ENCODE measurements around the gene CR1L.
"Not testable (repeated sequence)": the region's sequence is repeated elsewhere in the genome, so short reads cannot be mapped to it uniquely, and the experiment has no call there.

The CR1L gene

DNA sequence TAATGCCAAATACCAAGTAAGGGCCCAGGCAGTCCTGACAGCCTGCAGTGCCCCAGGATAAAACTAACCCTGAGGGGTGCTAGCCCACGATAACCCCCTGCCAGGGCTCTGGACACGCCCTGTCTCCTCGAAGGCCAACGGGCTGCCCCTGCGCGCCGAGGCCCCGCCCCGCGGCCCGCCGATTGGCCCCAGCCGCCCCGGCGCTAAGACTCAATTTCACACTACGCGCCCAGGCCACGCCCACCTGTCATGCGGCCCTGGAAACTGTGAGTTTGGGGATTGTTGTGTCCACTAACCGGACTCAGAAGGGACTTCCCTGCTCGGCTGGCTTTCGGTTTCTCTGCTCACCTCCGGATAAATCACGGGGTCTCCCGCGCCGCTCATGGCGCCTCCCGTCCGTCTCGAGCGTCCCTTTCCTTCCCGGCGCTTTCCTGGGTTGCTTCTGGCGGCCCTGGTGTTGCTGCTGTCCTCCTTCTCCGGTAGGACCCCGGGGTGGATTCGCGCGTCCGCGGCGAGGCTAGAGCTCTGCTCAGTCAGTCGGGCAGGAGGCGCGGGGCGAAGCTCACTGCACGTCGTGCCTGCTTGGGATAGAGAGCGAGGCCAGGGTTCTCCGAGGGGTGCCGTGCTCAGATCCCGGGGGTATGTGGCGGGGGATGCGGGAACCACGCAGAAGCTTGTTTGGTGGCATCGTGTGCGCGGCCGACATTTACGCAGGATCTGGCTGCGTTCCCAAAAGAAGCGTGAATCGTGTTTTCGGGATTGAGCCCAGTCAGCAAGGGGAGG lies at the start of gene CR1L:
Gene CR1L (plus strand): TSS at position 282 of the 783 bp plus-strand sequence. CDS start 101 bp downstream, at position 383.
- DNase-seq (ENCODE audit: low read depth), result peak; percentile 18

DNA sequence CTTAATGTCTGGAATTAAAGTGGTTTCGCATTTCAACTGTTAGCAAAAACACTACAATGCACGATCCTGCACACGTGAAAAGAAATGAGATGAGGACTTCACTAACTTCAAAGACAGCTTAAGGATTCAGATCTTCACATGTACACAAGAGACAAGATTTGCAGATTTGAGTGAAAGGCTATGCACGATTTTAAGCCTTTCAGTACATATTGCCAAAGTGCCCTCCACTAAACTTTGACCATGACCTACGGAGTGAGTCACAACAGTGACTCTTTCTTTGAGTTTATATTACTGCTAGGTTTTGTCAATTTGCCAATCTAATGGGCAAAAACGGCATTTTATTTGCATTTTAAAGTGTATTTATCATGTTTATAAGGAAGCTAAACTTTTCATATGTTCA lies 41.2 kb upstream of the CR1L start:
- peak; percentile 14 for DNase-seq (ENCODE audit: low read depth)

GRCh38 chr1:207605444-207606361 lies 39.2 kb upstream of the CR1L start:
- DNase-seq (ENCODE audit: low read depth), result no peak

GRCh38 chr1:207606362-207606755 lies 38.6 kb upstream of the CR1L start:
- DNase-seq (ENCODE audit: low read depth), result no peak

GRCh38 chr1:207612762-207613161 lies 32.2 kb upstream of the CR1L start:
- no peak for DNase-seq (ENCODE audit: low read depth)

DNA sequence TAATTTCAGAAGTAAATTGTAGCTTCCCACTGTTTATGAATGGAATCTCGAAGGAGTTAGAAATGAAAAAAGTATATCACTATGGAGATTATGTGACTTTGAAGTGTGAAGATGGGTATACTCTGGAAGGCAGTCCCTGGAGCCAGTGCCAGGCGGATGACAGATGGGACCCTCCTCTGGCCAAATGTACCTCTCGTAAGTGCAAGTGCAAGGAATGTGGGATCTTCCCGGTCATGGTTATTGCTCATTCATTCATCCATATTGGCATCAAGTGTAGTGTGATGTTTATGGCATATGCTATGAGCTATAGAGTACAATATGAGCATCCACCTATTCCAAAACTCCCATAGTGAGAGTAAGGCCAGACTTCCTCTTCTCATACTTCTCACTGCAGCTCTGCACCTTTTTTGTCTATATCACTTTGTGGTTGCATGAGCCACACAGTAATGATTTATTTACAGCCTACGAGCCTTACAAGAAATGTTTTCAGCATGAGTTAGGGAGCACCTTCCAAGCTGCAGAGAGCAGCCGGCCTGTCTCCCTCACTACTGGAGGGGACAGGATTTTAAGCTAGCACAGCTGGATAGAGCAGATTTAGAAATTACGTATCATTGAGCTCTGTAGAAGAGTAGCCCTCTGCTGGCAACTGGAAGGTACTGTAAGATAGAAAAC lies 24.9 kb upstream of the CR1L start:
- peak; percentile 17 for DNase-seq (ENCODE audit: low read depth)

DNA sequence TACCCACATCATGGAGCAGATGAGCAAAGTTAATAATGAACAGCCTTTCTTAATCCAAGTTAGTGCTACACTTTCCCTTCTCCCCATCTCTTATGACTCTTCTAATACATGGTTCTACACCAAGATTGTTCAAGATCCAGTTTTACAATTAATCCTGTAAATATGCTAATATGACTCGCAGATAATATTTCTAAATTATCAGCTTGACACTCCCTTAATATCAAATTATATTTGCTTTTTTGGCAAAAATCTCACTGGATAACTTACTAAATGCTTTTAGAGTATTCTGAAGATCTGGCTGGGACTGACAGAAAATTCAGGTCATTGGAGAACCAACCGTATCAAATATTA lies 24.4 kb upstream of the CR1L start:
- no peak for DNase-seq (ENCODE audit: low read depth)

DNA sequence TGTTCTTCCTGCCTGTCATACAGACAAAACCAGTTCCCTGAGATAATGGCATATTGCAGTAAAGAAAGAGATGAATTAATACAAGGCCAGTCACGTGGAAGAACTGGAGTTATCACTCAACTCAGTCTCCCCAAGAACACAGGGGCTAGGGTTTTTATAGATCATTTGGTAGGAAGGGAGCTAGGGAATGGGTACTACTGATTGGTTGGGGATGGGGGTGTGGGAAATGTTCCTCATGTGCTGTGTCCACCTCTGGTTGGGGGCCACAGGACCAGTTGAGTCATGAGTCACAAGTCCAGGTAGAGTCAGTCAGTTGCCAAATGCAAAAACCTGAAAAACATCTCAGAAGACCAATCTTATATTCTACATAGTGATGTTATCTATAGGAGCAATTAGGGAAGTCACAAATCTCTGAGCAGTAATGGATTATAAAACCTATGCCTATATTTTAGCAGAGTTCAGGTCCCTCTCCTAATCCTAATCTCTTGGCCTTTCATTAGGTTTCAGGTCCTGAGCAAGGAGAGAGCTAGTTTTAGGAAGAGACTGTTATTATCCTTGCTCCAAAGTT lies 19.3 kb upstream of the CR1L start:
- DNase-seq (ENCODE audit: low read depth), result not testable (repeated sequence)

GRCh38 chr1:207626972-207627337 lies 18.0 kb upstream of the CR1L start:
- DNase-seq (ENCODE audit: low read depth), result no peak

DNA sequence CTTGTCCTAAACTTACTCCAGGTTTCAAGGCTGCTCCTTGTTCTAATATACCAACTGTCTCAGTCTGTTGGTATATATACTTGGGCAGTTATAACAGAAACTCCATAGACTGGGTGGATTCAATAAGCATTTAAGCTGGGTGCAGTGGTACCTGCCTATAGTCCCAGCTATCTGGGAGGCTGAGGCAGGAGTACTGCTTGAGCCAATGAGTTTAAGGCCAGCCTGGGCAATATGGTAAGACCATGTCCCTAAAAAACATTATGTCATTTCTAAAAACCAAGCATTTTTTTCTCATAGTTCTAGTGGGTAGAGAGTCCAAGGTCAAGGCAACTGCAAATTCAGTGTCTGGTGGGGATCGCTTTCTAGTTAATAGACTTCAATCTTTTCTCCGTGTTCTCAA lies 17.4 kb upstream of the CR1L start:
- DNase-seq (ENCODE audit: low read depth), result no peak

- DNase-seq (ENCODE audit: low read depth), result no peak
Observed at GRCh38 chr1:207628776-207629175, 16.2 kb upstream of the CR1L start.

DNA sequence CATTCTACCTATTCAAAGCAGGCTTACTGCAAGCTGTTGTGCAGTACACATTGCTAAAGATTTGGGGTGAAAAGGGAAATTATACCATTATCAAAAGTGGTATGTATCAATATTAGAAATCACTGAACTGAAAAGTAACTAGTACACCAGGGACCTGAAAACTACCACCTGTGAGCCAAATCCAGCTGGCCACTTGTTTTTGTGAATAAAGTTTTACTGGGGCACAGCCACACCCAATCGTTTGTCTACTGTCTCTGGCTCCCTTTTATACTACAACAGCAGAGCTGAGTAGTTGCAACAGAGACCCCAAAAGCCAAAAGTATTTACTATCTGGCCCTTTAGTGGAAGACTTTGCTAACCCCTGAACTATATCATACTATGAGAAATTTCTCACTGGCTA lies 13.8 kb upstream of the CR1L start:
- no peak for DNase-seq (ENCODE audit: low read depth)

DNA sequence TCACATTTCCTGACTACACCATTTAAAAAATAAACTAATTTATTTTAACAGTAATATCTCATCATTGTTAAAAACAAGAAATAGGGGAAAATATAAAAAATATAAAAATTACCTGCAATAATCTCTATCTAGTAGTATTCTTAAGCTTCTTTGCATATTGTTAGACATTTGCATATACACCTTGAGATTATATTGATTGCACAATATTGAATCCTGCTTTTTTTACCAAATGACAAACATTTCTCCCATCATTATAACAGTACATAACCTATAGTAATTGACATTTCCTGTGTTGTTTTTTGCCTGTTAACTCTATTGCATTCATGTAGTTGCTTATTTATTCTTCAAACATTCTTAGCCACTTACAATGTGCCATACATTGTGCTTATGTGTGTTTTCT lies 11.7 kb upstream of the CR1L start:
- no peak for DNase-seq (ENCODE audit: low read depth)

GRCh38 chr1:207633699-207634289 lies 11.1 kb upstream of the CR1L start:
- not testable (repeated sequence) for DNase-seq (ENCODE audit: low read depth)

DNA sequence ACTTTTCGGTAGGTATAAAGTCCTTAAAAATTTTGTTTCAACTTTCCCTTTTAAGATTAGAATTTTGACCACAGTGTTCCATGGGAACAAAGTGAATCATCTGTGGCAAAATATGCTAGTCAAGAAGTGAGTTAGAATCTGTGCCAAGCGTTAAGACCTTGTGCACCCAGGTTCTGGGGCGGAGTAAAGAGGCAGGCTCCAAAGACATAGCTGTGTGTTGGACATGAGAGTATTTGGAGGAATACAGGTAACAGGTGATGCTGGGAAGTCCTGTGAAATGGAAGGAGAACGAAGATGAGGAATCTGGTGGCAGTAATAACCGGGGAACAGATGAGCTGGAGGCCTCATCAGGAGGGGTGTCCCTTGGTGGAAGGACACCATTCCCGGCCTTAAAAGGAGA lies 10.6 kb upstream of the CR1L start:
- not testable (repeated sequence) for DNase-seq (ENCODE audit: low read depth)

DNA sequence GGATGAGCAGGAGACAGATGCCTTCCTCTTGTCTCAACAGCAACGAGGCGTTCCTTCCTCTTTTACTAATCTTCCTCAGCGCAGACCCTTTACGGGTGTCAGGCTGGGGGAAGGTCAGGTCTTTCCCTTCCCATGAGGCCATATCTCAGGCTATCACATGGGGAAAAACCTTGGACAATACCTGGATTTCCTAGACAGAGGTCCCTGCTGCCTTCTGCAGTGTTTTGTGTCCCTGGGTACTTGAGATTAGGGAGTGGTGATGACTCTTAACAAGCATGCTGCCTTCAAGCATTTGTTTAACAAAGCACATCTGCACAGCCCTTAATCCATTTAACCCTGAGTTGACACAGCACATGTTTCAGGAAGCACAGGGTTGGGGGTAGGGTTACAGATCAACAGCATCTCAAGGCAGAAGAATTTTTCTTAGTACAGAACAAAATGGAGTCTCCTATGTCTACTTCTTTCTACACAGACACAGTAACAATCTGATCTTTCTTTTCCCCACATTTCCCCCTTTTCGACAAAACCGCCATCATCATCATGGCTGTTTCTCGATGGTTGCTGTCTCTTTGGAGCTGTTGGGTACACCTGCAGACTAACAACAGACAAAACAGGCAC lies 9.3 kb upstream of the CR1L start:
- DNase-seq (ENCODE audit: low read depth), result not testable (repeated sequence)

DNA sequence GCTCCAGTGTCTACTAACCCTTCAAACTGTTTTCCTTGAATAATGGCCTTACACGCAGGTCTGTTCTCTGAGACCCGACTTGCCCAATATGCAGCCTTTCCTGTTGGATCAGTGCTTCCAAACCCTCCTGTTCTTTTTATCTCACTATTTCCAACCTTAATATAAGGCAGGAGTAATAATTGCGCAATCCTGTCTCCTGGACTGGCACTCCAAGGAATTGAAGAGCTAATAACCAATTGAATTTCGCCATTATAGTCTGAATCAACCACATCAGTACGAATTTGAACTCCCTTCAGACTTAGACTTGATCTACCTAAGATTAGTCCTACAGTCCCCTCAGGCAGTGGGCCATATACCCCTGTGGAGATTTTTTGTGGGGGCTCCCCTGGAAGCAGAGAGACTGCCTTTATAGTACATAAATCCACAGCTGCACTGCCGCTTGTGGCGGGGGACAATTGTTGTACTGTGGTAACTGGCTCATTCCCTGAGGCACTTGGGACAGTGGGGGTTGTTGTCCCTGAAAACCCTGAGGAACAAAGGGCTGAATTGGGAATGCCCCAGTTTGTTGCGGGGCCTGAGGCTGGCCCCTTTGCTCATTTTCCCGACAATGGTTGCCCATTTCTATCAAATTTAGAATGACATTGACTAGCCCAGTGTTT lies 6.3 kb upstream of the CR1L start:
- not testable (repeated sequence) for DNase-seq (ENCODE audit: low read depth)

DNA sequence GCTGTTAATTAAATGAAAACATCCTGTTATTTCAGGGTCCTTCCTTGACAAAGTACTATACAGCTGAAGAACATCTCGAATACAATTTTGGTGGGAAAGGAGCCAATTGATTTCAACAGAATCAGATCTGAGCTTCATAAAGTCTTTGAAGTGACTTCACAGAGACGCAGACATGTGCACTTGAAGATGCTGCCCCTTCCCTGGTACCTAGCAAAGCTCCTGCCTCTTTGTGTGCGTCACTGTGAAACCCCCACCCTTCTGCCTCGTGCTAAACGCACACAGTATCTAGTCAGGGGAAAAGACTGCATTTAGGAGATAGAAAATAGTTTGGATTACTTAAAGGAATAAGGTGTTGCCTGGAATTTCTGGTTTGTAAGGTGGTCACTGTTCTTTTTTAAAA lies 5.6 kb upstream of the CR1L start:
- DNase-seq (ENCODE audit: low read depth), result not testable (repeated sequence)

GRCh38 chr1:207644166-207644851 lies 624 bp upstream of the CR1L start:
- DNase-seq (ENCODE audit: low read depth), result no peak

GRCh38 chr1:207645635-207646081 lies 725 bp downstream of the CR1L start:
- DNase-seq (ENCODE audit: low read depth), result no peak

Data from fibroblast of the conjunctiva (primary cell).